Activated CD8-positive, alpha-beta T cell treated with anti-CD3 and anti-CD28 coated beads for 36 hours (primary cell): ENCODE data around the gene ZNF536. TPM values are rescaled to one million over a fixed set of nuclear protein-coding genes. Genes with fewer than 3 reads are reported as not detected.

Experiments
- ATAC-seq: fragments of 200-7000 bp; cut with Tn5 transposase; one replicate; pipeline ENCODE4 v1.10.0; 2021; ENCODE audit warnings: mild to moderate bottlenecking, moderate library complexity
- CTCF ChIA-PET: fragments of 350-600 bp; sonication (Branson Sonifier 250); formaldehyde crosslinking; loops from one replicate; lab custom pipeline; 2021; ENCODE audit warnings: antibody characterized with exemption; lab: Charles Lee
- POLR2A ChIA-PET: fragments of 350-600 bp; sonication (Branson Sonifier 250); formaldehyde crosslinking; loops from one replicate; lab custom pipeline; 2021; ENCODE audit warnings: antibody characterized with exemption; lab: Charles Lee
- DNase-seq: peaks from one replicate; pipeline ENCODE4 v3.0.0-alpha.2; 2020
- H3K27ac Mint-ChIP-seq: one replicate; pipeline ENCODE4 v1.8.0; 2021; ENCODE audit warnings: mild to moderate bottlenecking, mixed read lengths
- H3K27me3 Mint-ChIP-seq: one replicate; pipeline ENCODE4 v1.8.0; 2021; ENCODE audit warnings: mixed read lengths
- H3K36me3 Mint-ChIP-seq: one replicate; pipeline ENCODE4 v1.8.0; 2021; ENCODE audit warnings: low read depth, mixed read lengths
- H3K4me1 Mint-ChIP-seq: one replicate; pipeline ENCODE4 v1.8.0; 2021; ENCODE audit warnings: low read depth, mixed read lengths
- H3K4me3 Mint-ChIP-seq: one replicate; pipeline ENCODE4 v1.8.0; 2021; ENCODE audit warnings: mild to moderate bottlenecking, moderate library complexity, mixed read lengths
- H3K9me3 Mint-ChIP-seq: one replicate; pipeline ENCODE4 v1.8.0; 2021; ENCODE audit warnings: mixed read lengths
- CTCF ChIP-seq: fragments of 200-600 bp; IDR thresholded peaks from one replicate; pipeline ENCODE4 v1.8.0; 2022; ENCODE audit warnings: antibody characterized with exemption, mild to moderate bottlenecking
- intact Hi-C: fragments of 100-400 bp; cut with micrococcal nuclease; formaldehyde crosslinking; loops from one replicate; pipeline ENCODE4 v1.10.0; 2022
- total RNA-seq, 2 experiments: library from RNA; stranded (reverse); gene quantifications; one replicate each; pipeline ENCODE4 v1.2.3, GENCODE V29; 2021

The ZNF536 gene
- total RNA-seq, 2 experiments from 2014 or later = not detected

- Mint-ChIP-seq H3K4me3 (no peak overlapping the region), H3K4me1 (no peaks in the 10 kb centered on the region), H3K36me3 (no peaks in the 10 kb centered on the region), H3K27me3 (peaks cover 12% of the 10 kb centered on the region), H3K9me3 (no peaks in the 10 kb centered on the region), H3K27ac (no peak overlapping the region)
- intact Hi-C loops = no loop called here
- CTCF ChIA-PET = no interaction called here
- ATAC-seq = no peak
- no peak for TF ChIP-seq CTCF
- no peak for DNase-seq
- POLR2A ChIA-PET = no interaction called here
Observed at GRCh38 chr19:30363073-30363472, 9.1 kb upstream of the ZNF536 start.

GRCh38 chr19:30364866-30365800 lies 7.1 kb upstream of the ZNF536 start:
- no peak for TF ChIP-seq CTCF
- no peaks in the 10 kb centered on the region for H3K9me3 Mint-ChIP-seq
- ATAC-seq (no peak), DNase-seq (no peak)
- H3K27ac Mint-ChIP-seq = no peak overlapping the region
- H3K4me3 Mint-ChIP-seq = no peak overlapping the region
- H3K4me1 Mint-ChIP-seq = no peaks in the 10 kb centered on the region
- H3K36me3 Mint-ChIP-seq = no peaks in the 10 kb centered on the region
- ChIA-PET CTCF (no interaction called here), POLR2A (no interaction called here)
- intact Hi-C loops = no loop called here
- H3K27me3 Mint-ChIP-seq = peaks cover 11% of the 10 kb centered on the region

GRCh38 chr19:30366282-30366681 lies 5.9 kb upstream of the ZNF536 start:
- Mint-ChIP-seq H3K4me3 (no peak overlapping the region), H3K9me3 (no peaks in the 10 kb centered on the region), H3K27ac (no peak overlapping the region), H3K4me1 (no peaks in the 10 kb centered on the region), H3K27me3 (peaks cover 2% of the 10 kb centered on the region), H3K36me3 (no peaks in the 10 kb centered on the region)
- no peak for TF ChIP-seq CTCF
- no peak for ATAC-seq
- no peak for DNase-seq
- CTCF ChIA-PET = no interaction called here
- intact Hi-C loops = no loop called here
- POLR2A ChIA-PET = no interaction called here

- CTCF ChIA-PET = no interaction called here
- Mint-ChIP-seq H3K4me1 (no peaks in the 10 kb centered on the region), H3K27me3 (peaks cover 4% of the 10 kb centered on the region), H3K36me3 (no peaks in the 10 kb centered on the region), H3K4me3 (no peak overlapping the region), H3K9me3 (no peaks in the 10 kb centered on the region), H3K27ac (no peak overlapping the region)
- ATAC-seq (no peak), DNase-seq (no peak)
- TF ChIP-seq CTCF = no peak
- intact Hi-C loops = no loop called here
- POLR2A ChIA-PET = no interaction called here
Observed at GRCh38 chr19:30367006-30367405, 5.2 kb upstream of the ZNF536 start.

- ATAC-seq (no peak), DNase-seq (no peak)
- Mint-ChIP-seq H3K36me3 (no peaks in the 10 kb centered on the region), H3K27ac (no peak overlapping the region), H3K4me3 (no peak overlapping the region), H3K27me3 (peaks cover 4% of the 10 kb centered on the region), H3K9me3 (no peaks in the 10 kb centered on the region), H3K4me1 (no peaks in the 10 kb centered on the region)
- intact Hi-C loops = no loop called here
- POLR2A ChIA-PET = no interaction called here
- no peak for TF ChIP-seq CTCF
- CTCF ChIA-PET = no interaction called here
Observed at GRCh38 chr19:30367421-30367820, 4.8 kb upstream of the ZNF536 start.
